GM21619 (cell line): Measurements from ENCODE around the gene ZBTB21.

Experiments
- ATAC-seq: cut with Tn5 transposase; IDR thresholded peaks from one replicate; pipeline ENCODE4 v1.9.1; 2021; ENCODE audit not compliant: unreplicated experiment

ZBTB21 gene

GRCh38 chr21:42040411-42041180 lies 30.4 kb upstream of the ZBTB21 start:
- no peak for ATAC-seq

GRCh38 chr21:42039911-42040351 lies 29.8 kb upstream of the ZBTB21 start:
- no peak for ATAC-seq

DNA sequence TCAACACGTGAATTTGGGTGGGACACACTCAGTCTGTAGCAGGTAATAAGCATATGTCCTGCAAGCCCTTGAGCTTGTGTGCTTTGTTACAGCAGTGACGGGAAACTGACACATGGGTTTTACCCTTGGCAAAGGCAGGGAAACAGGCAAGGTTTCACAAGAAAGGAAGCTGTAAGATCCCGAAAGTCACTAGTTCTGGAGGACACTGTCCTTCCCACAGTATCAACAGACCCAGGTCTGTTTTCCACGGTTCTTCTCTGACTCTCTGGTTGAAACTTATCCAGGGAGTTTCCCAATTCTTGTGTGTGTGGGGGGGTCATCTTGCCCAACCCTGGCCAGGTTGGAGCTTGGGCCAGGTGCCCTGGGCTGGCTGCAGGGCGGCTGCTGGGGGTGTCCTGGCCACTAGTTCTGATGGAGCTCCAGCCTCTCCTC lies 29.3 kb upstream of the ZBTB21 start:
- ATAC-seq = no peak

GRCh38 chr21:42038826-42039425 lies 28.8 kb upstream of the ZBTB21 start:
- no peak for ATAC-seq

DNA sequence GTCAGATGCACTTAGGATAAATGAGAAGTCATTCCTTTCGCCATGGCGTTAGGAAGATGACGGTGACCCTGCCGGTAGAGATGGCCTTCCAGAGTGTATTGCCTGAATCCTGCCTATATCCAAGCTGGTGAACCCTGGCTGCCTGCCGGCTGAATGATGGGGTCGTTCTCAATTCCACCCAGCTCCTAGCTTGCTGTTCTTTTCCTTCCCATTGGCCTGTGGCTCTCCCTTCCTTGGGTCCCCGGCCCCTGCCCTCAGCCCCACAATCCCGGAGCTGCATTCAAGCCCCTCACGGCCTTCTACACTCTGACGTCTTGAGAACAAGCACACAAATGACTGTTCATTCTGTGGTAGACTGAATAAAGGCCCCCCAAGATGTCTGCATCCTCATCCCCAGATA lies 28.2 kb upstream of the ZBTB21 start:
- ATAC-seq = no peak

DNA sequence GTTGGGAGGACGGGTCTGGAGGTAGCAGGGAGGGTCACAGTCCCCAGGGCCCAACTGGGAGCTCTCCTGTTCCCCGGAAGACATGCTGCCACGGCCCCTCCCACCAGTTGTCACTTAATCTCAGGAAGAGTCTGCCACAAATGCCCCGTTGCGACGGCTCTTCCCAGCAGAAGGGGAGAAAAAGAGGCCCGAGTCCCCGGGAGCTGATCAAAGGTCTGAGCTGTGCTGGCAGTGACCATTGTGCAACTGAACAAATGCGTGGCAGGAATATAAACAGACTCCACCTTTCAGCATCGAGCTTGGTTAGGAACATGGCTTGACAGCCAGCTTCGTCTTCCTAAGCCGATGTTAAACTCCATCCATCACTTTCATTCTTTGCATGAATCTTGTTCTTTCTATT lies 27.8 kb upstream of the ZBTB21 start:
- ATAC-seq = no peak

GRCh38 chr21:42037516-42037915 lies 27.4 kb upstream of the ZBTB21 start:
- no peak for ATAC-seq

- ATAC-seq = no peak
Observed at GRCh38 chr21:42036313-42036712, 26.2 kb upstream of the ZBTB21 start.

- ATAC-seq = no peak
Observed at GRCh38 chr21:42032968-42033367, 22.8 kb upstream of the ZBTB21 start.

- no peak for ATAC-seq
Observed at GRCh38 chr21:42032266-42032665, 22.1 kb upstream of the ZBTB21 start.

DNA sequence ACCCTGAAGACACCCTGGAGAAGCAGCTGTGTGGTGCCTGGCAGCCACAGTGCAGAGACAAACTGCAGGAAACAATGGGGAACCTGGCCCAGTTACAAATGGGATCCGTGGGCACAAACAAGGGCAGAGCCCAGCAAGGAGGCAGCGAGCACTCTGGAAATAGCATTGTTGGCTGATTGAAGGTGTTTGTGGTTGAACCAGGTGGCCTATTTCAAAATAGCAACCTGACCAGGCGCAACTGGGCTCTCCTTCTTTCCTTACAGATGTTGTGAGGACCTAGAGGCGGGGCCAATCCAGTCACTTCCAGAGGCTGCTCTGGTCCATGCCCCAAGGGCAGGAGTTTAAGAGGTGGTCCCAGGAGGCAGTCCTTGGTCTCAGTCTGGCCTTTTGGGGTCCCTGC lies 21.7 kb upstream of the ZBTB21 start:
- no peak for ATAC-seq

GRCh38 chr21:42031241-42031640 lies 21.1 kb upstream of the ZBTB21 start:
- no peak for ATAC-seq

GRCh38 chr21:42030311-42030710 lies 20.2 kb upstream of the ZBTB21 start:
- ATAC-seq = no peak

GRCh38 chr21:42028766-42029425 lies 18.7 kb upstream of the ZBTB21 start:
- ATAC-seq = no peak

DNA sequence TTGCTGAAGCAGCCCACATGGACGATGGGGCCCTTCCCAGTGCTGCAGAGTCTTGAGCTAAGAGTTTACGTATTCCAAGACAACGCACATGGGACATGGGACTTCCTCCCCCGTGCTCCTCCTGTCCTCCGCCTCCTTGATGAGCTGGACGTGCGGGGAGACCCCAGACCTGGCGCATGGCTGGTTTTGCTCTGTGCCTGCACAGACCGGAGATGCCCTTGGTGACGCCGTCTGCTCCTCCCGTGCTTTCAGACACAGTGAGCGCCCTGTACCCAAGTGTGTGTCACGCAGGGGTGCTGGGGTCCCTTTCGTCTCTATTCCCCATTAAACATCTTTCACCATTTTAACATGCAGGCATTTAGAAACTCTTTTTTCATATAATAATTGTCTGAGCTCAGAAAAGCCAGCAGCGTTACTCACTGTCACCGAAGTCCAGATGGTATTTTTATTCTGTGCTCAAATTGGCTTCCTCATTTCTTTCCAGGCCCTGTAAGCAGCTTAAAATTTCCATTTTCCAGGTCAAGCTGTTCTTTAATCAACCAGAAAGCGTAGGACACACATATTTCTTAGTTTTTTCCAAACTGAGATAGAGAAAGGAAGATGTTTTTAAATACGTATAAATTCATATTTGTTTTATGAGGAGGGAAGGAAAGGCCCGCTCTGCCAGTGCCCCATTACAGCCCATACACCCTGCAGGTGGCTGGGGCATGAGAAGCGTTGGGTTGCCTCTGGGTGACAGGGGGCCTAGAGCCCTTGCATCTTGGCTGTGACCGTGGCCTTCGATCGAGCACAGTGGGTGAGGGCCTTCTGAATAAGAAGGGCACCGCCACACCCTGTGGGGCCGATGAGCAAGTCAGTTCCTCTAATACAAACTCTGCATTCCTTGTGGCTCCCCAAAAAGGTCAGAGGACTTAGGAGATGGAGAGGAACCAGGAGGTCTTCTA lies 17.9 kb upstream of the ZBTB21 start:
- ATAC-seq = no peak

DNA sequence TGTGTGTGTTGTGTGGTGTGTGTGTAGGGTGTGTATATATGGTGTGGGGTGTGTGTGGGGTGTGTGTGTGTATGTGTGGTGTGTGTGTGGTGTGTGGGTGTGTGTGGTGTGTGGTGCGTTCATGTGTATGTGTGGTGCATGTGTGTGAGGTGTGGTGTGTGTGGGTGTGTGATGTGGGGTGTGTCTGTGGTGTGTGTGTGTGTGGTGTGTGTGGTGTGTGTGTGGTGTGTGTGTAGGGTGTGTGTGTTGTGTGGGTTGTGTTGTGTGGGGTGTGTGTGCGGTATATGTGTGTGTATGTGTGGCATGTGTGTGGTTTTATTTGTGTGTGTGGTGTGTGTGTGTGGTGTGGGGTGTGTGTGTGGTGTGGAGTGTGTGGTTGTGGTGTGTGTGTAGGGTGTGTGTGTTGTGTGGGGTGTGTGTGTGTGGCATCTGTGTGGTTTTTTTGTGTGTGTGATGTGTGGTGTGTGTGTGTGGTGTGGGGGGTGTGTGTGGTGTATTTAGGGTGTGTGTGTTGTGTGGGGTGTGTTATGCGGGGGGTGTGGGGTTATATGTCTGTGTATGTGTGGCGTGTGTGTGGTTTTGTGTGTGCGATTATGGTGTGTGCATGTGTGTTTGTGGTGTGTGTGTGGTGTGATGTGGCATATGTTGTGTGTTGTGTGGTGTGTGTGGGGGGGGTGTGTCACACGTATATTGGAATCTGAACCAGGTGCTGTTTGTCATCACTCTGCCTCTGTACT lies 17.1 kb upstream of the ZBTB21 start:
- ATAC-seq = no peak

DNA sequence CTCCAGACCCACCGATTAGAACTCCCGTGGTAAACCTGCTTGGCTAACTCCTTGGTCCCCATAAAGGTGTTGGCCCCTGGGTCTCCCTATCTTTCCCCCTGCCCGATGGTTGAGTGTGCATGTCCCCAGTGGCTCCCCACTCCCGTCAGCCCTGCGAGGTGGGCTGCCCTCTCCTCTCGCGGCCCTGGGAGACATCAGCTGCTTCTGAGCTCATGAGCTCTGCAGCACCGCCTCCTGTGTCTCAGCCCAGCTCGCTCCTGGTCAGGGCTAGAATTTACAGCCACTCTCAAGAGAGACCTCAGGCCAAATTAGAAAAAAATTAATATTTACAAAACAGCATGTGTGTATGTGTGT lies 15.9 kb upstream of the ZBTB21 start:
- ATAC-seq = no peak

DNA sequence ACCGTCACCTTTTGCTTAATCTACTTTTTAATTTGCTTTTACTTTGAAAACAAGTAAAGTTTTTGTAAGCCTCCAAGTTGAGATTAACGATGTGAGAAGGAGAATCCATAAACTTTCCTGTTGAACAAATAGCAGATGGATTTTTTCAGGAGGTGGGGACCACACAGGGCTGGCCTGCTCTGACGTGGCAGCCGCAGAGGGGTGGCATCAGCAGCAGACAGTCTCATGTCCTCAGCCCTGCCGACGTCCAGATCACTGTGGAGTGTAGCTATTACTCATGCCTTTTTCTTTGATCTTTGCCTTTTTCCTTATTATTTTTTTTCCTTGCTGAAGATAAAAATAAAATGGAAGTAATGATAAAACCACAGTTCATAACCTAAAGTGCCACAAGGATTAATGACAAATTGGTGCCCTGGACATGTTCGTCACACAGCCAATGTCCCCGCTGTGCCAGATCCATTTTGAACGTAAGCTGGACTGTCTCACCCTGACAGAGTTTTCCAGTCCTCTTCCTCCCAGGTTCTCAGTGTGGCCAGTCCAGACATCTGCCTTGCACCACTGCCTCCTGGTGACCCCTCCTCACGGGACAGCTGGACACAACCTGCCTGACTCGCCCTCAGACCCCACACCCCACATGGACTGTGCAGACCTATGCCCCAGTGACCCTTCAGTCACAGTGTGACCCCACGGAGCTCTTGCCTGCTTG lies 15.4 kb upstream of the ZBTB21 start:
- no peak for ATAC-seq

GRCh38 chr21:42022906-42023305 lies 12.7 kb upstream of the ZBTB21 start:
- ATAC-seq = no peak

GRCh38 chr21:42022091-42022430 lies 11.9 kb upstream of the ZBTB21 start:
- ATAC-seq = no peak
